Measurements from ENCODE around the gene USP24. TPM values are rescaled to one million over a fixed set of nuclear protein-coding genes. Genes with fewer than 3 reads are reported as not detected.

Gene USP24
- polyA plus RNA-seq, 1 of the 3 experiments (the other 2 are of a cell fraction): 8.1 TPM

DNA sequence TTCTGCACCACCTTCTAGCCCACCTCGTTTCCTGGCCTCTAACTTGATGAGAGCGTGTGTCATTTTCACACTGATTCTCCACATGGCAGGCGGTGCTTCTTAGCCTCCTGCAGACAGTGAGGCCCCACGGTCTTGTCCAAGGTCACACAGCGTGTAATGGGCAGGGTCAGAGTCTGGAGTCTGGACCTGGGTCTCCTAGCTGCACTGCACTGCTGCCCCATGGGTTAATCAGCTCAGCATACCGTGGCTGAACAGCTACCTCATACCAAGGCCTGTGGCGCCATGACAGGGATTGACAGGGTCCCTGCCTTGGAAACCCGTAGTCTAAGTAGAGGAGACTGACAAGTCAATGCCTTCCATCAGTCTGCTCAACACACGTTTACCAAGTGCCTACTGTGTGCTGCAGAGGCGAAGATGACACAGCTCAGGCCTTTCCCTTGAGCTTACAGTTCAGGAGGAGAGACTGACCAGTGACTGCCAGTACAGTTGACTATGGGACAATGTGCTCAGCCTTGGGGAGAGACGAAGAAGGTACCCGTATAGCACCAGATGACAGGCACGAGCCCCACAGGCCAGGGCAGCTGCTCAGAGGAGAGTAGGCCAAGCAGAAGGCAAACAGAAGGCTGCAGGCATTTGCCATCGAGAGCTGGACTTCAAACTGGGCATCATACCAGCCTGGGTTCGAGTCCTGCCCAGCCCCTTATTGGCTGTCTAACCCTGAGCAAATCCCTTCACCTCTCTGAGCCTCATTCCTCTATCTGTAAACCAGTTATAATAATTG lies 170.4 kb downstream of the USP24 start (continued):
- TF ChIP-seq USF2 (IDR thresholded peaks at IDR 0.05; ENCODE audit: borderline replicate concordance, low read depth, low read length) (no peak), SIN3A (IDR thresholded peaks at IDR 0.05; ENCODE audit: borderline replicate concordance, low read depth, low read length) (no peak), MXI1 (IDR thresholded peaks at IDR 0.05; ENCODE audit: low read depth, low read length) (no peak), TEAD4 (IDR thresholded peaks at IDR 0.05; ENCODE audit: borderline replicate concordance, insufficient read depth) (no peak), JUND (IDR thresholded peaks at IDR 0.05) (no peak), PBX3 (IDR thresholded peaks at IDR 0.05) (no peak), NFIC (IDR thresholded peaks at IDR 0.05; ENCODE audit: borderline replicate concordance) (no peak)
- TF ChIP-seq, protein P1, sequence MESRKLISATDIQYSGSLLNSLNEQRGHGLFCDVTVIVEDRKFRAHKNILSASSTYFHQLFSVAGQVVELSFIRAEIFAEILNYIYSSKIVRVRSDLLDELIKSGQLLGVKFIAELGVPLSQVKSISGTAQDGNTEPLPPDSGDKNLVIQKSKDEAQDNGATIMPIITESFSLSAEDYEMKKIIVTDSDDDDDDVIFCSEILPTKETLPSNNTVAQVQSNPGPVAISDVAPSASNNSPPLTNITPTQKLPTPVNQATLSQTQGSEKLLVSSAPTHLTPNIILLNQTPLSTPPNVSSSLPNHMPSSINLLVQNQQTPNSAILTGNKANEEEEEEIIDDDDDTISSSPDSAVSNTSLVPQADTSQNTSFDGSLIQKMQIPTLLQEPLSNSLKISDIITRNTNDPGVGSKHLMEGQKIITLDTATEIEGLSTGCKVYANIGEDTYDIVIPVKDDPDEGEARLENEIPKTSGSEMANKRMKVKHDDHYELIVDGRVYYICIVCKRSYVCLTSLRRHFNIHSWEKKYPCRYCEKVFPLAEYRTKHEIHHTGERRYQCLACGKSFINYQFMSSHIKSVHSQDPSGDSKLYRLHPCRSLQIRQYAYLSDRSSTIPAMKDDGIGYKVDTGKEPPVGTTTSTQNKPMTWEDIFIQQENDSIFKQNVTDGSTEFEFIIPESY (IDR thresholded peaks at IDR 0.05; ENCODE audit: borderline replicate concordance, low read depth): no peak

DNA sequence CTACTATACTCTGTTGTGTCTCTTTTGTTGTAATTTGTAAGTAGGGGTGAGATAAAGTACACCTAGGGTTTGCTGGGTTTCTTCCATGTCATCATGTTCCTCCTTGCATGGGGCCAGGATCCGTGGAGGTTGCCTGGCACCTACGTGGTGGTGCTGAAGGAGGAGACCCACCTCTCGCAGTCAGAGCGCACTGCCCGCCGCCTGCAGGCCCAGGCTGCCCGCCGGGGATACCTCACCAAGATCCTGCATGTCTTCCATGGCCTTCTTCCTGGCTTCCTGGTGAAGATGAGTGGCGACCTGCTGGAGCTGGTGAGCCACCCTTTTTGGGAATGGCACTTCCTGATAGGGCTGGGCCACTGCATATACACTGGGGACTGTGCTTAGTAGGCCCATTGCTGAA lies 171.4 kb downstream of the USP24 start:
- H3K79me2 ChIP-seq (ENCODE audit: insufficient read depth): no peaks in the 10 kb centered on the region
- H3K27me3 ChIP-seq (ENCODE audit: insufficient read depth): peaks cover 36% of the 10 kb centered on the region
- no peak overlapping the region for H3K4me2 ChIP-seq
- ChIA-PET CTCF (interaction anchor here (3.1 kb wide), 1 partner anchor 22 kb away, joined by 9 read pairs; no protein-coding TSS in a partner anchor), POLR2A (no interaction called here)
- peaks cover 0 to 16% of the 10 kb centered on the region in 2 experiments; a peak in 1 of 4 replicates for H3K4me1 ChIP-seq (ENCODE audit: control insufficient read depth in 1 of 2, insufficient read depth in 2 of 2, low read depth in 1 of 2, low read length in 1 of 2)
- H3K36me3 ChIP-seq (replicated peaks in 1 of 2; ENCODE audit: control insufficient read depth in 1 of 2, insufficient read depth in 2 of 2, low read length in 1 of 2): no peaks in the 10 kb centered on the region
- no peak overlapping the region for H3K27ac ChIP-seq (ENCODE audit: low read depth in 2 of 2, low read length in 1 of 2)
- H2AFZ ChIP-seq (ENCODE audit: low read depth): no peak overlapping the region
- no peaks in the 10 kb centered on the region for H3K9me2 ChIP-seq
- no peaks in the 10 kb centered on the region for H3F3A ChIP-seq (replicated peaks; ENCODE audit: insufficient read depth)
- H3K4me3 ChIP-seq (ENCODE audit: low read depth in 2 of 2, low read length in 1 of 2): no peak overlapping the region
- no peaks in the 10 kb centered on the region for H3K9me3 ChIP-seq
- DNase-seq: no peak
- no peak overlapping the region for H3K9ac ChIP-seq
- WGBS (ENCODE audit: low lambda C conversion rate): 60% methylated on average over 3 of the region's 9 CpGs
- no peaks in the 10 kb centered on the region for H4K20me1 ChIP-seq (ENCODE audit: insufficient read depth)
- TF ChIP-seq FOXM1 (IDR thresholded peaks at IDR 0.05; ENCODE audit: low read depth): no peak
- TF ChIP-seq, protein P1 (IDR thresholded peaks at IDR 0.05; ENCODE audit: borderline replicate concordance, low read depth): no peak
- TF ChIP-seq RAD21 (IDR thresholded peaks at IDR 0.05; ENCODE audit: low read length): no peak
- TF ChIP-seq RXRA (IDR thresholded peaks at IDR 0.05; ENCODE audit: borderline replicate concordance, low read depth): no peak
- TF ChIP-seq, protein P2, sequence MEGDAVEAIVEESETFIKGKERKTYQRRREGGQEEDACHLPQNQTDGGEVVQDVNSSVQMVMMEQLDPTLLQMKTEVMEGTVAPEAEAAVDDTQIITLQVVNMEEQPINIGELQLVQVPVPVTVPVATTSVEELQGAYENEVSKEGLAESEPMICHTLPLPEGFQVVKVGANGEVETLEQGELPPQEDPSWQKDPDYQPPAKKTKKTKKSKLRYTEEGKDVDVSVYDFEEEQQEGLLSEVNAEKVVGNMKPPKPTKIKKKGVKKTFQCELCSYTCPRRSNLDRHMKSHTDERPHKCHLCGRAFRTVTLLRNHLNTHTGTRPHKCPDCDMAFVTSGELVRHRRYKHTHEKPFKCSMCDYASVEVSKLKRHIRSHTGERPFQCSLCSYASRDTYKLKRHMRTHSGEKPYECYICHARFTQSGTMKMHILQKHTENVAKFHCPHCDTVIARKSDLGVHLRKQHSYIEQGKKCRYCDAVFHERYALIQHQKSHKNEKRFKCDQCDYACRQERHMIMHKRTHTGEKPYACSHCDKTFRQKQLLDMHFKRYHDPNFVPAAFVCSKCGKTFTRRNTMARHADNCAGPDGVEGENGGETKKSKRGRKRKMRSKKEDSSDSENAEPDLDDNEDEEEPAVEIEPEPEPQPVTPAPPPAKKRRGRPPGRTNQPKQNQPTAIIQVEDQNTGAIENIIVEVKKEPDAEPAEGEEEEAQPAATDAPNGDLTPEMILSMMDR (IDR thresholded peaks at IDR 0.05): no peak
- TF ChIP-seq GABPA (IDR thresholded peaks at IDR 0.05; ENCODE audit: low read depth): no peak
- no peak for TF ChIP-seq RFX5 (IDR thresholded peaks at IDR 0.05; ENCODE audit: low read length)
- TF ChIP-seq JUND (IDR thresholded peaks at IDR 0.05): no peak
- TF ChIP-seq, protein P3, sequence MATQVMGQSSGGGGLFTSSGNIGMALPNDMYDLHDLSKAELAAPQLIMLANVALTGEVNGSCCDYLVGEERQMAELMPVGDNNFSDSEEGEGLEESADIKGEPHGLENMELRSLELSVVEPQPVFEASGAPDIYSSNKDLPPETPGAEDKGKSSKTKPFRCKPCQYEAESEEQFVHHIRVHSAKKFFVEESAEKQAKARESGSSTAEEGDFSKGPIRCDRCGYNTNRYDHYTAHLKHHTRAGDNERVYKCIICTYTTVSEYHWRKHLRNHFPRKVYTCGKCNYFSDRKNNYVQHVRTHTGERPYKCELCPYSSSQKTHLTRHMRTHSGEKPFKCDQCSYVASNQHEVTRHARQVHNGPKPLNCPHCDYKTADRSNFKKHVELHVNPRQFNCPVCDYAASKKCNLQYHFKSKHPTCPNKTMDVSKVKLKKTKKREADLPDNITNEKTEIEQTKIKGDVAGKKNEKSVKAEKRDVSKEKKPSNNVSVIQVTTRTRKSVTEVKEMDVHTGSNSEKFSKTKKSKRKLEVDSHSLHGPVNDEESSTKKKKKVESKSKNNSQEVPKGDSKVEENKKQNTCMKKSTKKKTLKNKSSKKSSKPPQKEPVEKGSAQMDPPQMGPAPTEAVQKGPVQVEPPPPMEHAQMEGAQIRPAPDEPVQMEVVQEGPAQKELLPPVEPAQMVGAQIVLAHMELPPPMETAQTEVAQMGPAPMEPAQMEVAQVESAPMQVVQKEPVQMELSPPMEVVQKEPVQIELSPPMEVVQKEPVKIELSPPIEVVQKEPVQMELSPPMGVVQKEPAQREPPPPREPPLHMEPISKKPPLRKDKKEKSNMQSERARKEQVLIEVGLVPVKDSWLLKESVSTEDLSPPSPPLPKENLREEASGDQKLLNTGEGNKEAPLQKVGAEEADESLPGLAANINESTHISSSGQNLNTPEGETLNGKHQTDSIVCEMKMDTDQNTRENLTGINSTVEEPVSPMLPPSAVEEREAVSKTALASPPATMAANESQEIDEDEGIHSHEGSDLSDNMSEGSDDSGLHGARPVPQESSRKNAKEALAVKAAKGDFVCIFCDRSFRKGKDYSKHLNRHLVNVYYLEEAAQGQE (IDR thresholded peaks at IDR 0.05; ENCODE audit: low read depth, low read length): no peak
- no peak for TF ChIP-seq ELF1 (IDR thresholded peaks at IDR 0.05)
- no peak for TF ChIP-seq MAX (IDR thresholded peaks at IDR 0.05; ENCODE audit: low read depth)
- TF ChIP-seq POLR2AphosphoS5 (IDR thresholded peaks at IDR 0.05; ENCODE audit: low read depth, low read length): no peak
- no peak for TF ChIP-seq NRF1 (IDR thresholded peaks at IDR 0.05; ENCODE audit: low read depth, low read length)
